Stromal cell of bone marrow (primary cell): ENCODE data around the gene NUDT13.
"Not testable (repeated sequence)": the region's sequence is repeated elsewhere in the genome, so short reads cannot be mapped to it uniquely, and the experiment has no call there.

Source experiments
- DNase-seq: peaks from one replicate; pipeline ENCODE4 v3.0.0-alpha.2; 2012; ENCODE audit warnings: low read depth

Gene NUDT13

GRCh38 chr10:73099141-73099540 is 11.1 kb upstream of the NUDT13 start:
- DNase-seq, result no peak

GRCh38 chr10:73106301-73106700 is 4.0 kb upstream of the NUDT13 start:
- no peak for DNase-seq

GRCh38 chr10:73109248-73109652 is 1.0 kb upstream of the NUDT13 start:
- DNase-seq, result not testable (repeated sequence)

GRCh38 chr10:73112032-73112431 is 1.8 kb downstream of the NUDT13 start:
- DNase-seq, result not testable (repeated sequence)

- peak; percentile 42 for DNase-seq
Measured at GRCh38 chr10:73113551-73113950, 3.3 kb downstream of the NUDT13 start.

GRCh38 chr10:73116017-73116416 is 5.8 kb downstream of the NUDT13 start:
- DNase-seq, result no peak

- peak; percentile 44 for DNase-seq
Measured at GRCh38 chr10:73117976-73118743, 7.9 kb downstream of the NUDT13 start.

- no peak for DNase-seq
Measured at GRCh38 chr10:73119457-73119856, 9.2 kb downstream of the NUDT13 start.

- no peak for DNase-seq
Measured at GRCh38 chr10:73119952-73120351, 9.7 kb downstream of the NUDT13 start.

- no peak for DNase-seq
Measured at GRCh38 chr10:73126343-73126742, 16.1 kb downstream of the NUDT13 start.

GRCh38 chr10:73131301-73131700 is 21.0 kb downstream of the NUDT13 start:
- DNase-seq, result no peak

- DNase-seq, result no peak
Measured at GRCh38 chr10:73131913-73132686, 21.8 kb downstream of the NUDT13 start.

GRCh38 chr10:73134727-73135126 is 24.5 kb downstream of the NUDT13 start:
- no peak for DNase-seq

GRCh38 chr10:73136627-73137026 is 26.4 kb downstream of the NUDT13 start:
- no peak for DNase-seq

- DNase-seq, result no peak
Measured at GRCh38 chr10:73139251-73139650, 29.0 kb downstream of the NUDT13 start.

GRCh38 chr10:73141603-73142002 is 31.3 kb downstream of the NUDT13 start:
- no peak for DNase-seq

- DNase-seq, result not testable (repeated sequence)
Measured at GRCh38 chr10:73150633-73151413, 40.6 kb downstream of the NUDT13 start.

GRCh38 chr10:73152009-73152408 is 41.8 kb downstream of the NUDT13 start:
- no peak for DNase-seq

GRCh38 chr10:73156054-73156453 is 45.8 kb downstream of the NUDT13 start:
- no peak for DNase-seq

GRCh38 chr10:73159038-73159648 is 48.9 kb downstream of the NUDT13 start:
- no peak for DNase-seq

- DNase-seq, result no peak
Measured at GRCh38 chr10:73161079-73161478, 50.8 kb downstream of the NUDT13 start.

- DNase-seq, result no peak
Measured at GRCh38 chr10:73161662-73162061, 51.4 kb downstream of the NUDT13 start.
